GM23248 (cell line): ENCODE results near the gene SETD6.

Experiments used
- EZH2 ChIP-seq: fragments of 200-600 bp; sonication (generic); IDR thresholded peaks from 2 replicates; pipeline ENCODE4 v1.6.1; 2018; ENCODE audit warnings: antibody characterized with exemption, mild to moderate bottlenecking; ENCODE audit not compliant: insufficient read depth, poor library complexity, severe bottlenecking
- EZH2phosphoT487 ChIP-seq: fragments of 200-600 bp; sonication (generic); IDR thresholded peaks from 2 replicates; pipeline ENCODE4 v1.6.1; 2018; ENCODE audit warnings: antibody characterized with exemption, moderate library complexity, mild to moderate bottlenecking, low read depth; ENCODE audit not compliant: insufficient read depth

- TF ChIP-seq EZH2 (no peak), EZH2phosphoT487 (no peak)
Observed at GRCh38 chr16:58507963-58508670, 7.2 kb upstream of the SETD6 start.
